Activated gamma-delta T cell (primary cell): Measurements from ENCODE around the gene FAM163A.
"Not testable (repeated sequence)": the region's sequence is repeated elsewhere in the genome, so short reads cannot be mapped to it uniquely, and the experiment has no call there.

ENCODE experiments used
- DNase-seq: peaks from one replicate; lab custom pipeline; 2025; lab: John Stamatoyannopoulos, UW

The FAM163A gene

GRCh38 chr1:179793281-179793680, 50.2 kb downstream of the FAM163A start:
- no peak for DNase-seq

GRCh38 chr1:179794146-179794545, 51.1 kb downstream of the FAM163A start:
- DNase-seq: no peak

- no peak for DNase-seq
Observed at GRCh38 chr1:179794669-179795068, 51.6 kb downstream of the FAM163A start.

- DNase-seq: no peak
Observed at GRCh38 chr1:179798213-179798863, 55.2 kb downstream of the FAM163A start.

- DNase-seq: no peak
Observed at GRCh38 chr1:179798864-179799516, 55.9 kb downstream of the FAM163A start.

- no peak for DNase-seq
Observed at GRCh38 chr1:179800481-179800880, 57.4 kb downstream of the FAM163A start.

- DNase-seq: no peak
Observed at GRCh38 chr1:179803104-179803503, 60.0 kb downstream of the FAM163A start.

GRCh38 chr1:179803918-179804317, 60.8 kb downstream of the FAM163A start:
- no peak for DNase-seq

GRCh38 chr1:179804417-179804816, 61.3 kb downstream of the FAM163A start:
- DNase-seq: not testable (repeated sequence)

GRCh38 chr1:179805291-179806195, 62.5 kb downstream of the FAM163A start:
- no peak for DNase-seq

- no peak for DNase-seq
Observed at GRCh38 chr1:179806333-179806732, 63.2 kb downstream of the FAM163A start.

- no peak for DNase-seq
Observed at GRCh38 chr1:179807291-179807690, 64.2 kb downstream of the FAM163A start.

GRCh38 chr1:179807691-179808485, 64.8 kb downstream of the FAM163A start:
- no peak for DNase-seq

GRCh38 chr1:179808503-179808902, 65.4 kb downstream of the FAM163A start:
- DNase-seq: no peak

GRCh38 chr1:179809506-179810366, 66.6 kb downstream of the FAM163A start:
- no peak for DNase-seq

GRCh38 chr1:179810367-179810715, 67.2 kb downstream of the FAM163A start:
- no peak for DNase-seq

- no peak for DNase-seq
Observed at GRCh38 chr1:179812501-179813292, 69.6 kb downstream of the FAM163A start.

GRCh38 chr1:179813626-179814545, 70.8 kb downstream of the FAM163A start:
- DNase-seq: no peak

GRCh38 chr1:179814546-179814838, 71.4 kb downstream of the FAM163A start:
- no peak for DNase-seq
